ENCODE data around the gene CDSN.
"Not testable (repeated sequence)": the region's sequence is repeated elsewhere in the genome, so short reads cannot be mapped to it uniquely, and the experiment has no call there.

The CDSN gene

DNA sequence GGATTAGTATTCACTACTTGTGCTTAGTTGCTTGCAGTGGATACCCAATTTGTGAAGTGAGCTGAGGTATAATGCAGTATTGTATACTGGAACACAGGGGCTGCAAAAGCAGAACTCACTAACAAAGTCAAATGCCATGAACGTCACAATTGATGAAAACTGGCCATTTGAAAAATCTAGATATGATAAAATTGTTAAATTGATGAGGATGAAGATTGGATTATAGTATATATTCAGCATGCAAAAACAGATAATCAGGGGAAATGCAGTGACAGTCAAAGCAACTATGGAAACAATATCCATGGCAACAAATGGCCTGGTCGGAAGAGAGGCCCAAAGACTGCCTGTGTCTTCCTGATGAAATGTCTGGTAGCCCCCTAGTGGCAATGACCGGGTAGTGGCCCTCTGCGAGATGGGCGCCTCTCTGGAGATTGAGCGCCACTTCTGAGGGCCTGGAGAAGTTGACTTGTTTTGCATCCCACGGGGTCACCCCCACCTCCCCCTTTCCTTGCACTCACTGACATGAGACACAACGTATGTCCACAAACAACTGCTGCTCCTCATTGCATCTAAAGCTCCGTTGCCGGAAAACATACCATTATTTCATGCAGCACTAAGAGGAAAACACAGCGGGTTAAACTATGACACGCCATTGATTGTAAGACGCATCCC lies 51.4 kb downstream of the CDSN start:
- TF ChIP-seq, protein P1, sequence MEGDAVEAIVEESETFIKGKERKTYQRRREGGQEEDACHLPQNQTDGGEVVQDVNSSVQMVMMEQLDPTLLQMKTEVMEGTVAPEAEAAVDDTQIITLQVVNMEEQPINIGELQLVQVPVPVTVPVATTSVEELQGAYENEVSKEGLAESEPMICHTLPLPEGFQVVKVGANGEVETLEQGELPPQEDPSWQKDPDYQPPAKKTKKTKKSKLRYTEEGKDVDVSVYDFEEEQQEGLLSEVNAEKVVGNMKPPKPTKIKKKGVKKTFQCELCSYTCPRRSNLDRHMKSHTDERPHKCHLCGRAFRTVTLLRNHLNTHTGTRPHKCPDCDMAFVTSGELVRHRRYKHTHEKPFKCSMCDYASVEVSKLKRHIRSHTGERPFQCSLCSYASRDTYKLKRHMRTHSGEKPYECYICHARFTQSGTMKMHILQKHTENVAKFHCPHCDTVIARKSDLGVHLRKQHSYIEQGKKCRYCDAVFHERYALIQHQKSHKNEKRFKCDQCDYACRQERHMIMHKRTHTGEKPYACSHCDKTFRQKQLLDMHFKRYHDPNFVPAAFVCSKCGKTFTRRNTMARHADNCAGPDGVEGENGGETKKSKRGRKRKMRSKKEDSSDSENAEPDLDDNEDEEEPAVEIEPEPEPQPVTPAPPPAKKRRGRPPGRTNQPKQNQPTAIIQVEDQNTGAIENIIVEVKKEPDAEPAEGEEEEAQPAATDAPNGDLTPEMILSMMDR (IDR thresholded peaks at IDR 0.05; ENCODE audit: low read depth, low read length, missing control alignments): peak; percentile 96
- peak; percentile 36 for DNase-seq (ENCODE audit: low read depth)

DNA sequence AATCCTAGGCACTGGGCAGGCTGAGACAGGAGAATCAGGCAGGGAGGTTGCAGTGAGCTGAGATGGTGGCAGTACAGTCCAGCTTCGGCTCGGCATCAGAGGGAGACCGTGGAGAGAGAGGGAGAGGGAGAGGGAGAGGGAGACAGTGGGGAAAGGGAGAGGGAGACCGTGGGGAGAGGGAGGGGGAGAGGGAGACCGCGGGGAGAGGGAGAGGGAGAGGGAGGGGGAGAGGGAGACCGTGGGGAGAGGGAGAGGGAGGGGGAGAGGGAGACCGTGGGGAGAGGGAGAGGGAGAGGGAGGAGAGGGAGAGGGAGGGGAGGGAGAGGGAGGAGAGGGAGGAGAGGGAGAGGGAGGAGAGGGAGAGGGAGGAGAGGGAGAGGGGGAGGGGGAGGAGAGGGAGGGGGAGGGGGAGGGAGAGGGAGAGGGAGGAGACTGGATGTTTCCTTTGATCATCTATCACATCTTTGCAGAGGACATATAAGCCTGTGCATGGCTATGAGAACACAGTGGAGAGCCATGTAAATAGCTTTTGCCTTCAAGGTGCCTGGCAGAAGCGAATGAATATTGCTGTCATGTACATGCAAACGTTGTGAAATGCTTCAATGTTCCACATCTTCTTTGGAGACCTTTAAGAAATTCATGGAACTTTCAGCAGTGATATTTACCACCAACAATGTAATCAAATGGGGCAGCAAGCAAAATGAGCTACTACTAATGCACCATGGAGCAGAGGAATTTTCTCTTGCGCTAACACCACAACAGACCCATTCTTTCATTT lies 52.2 kb downstream of the CDSN start:
- DNase-seq (ENCODE audit: low read depth); H3K4me3 ChIP-seq (ENCODE audit: low read depth, low read length): not testable (repeated sequence)

More for the DNA sequence above, 51.4 kb downstream of the CDSN start:
- no peak overlapping the region for H3K4me3 ChIP-seq (ENCODE audit: low read depth, low read length)

DNA sequence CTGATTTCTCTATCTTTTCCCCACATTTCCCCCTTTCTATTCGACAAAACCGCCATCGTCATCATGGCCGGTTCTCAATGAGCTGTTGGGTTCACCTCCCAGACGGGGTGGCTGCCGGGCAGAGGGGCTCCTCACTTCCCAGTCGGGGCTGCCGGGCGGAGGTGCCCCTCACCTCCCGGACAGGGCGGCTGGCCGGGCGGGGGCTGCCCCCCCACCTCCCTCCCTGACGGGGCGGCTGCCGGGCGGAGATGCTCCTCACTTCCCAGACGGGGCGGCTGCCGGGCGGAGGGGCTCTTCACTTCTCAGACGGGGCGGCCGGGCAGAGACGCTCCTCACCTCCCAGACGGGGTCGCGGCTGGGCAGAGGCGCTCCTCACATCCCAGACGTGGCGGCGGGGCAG lies 53.2 kb downstream of the CDSN start:
- DNase-seq (ENCODE audit: low read depth): not testable (repeated sequence)

DNA sequence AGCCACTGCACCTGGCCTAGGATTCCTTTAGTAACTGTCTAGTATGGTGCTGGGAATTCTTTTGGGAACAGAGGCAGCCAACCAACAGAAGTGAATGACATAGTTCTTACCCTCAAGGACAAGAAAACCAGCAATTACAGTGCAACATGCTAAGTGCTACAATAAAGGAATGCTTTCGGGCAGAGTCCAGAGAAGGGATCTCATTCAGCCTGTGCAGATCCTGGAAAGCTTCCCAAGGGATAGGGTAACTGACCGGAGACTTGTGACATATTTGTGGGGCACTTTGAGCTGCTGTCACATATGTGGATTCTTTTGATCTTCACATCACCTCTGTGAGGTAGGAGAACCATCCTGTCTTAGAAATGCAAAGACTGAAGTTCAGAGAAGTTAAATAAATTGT lies 54.7 kb downstream of the CDSN start:
- TF ChIP-seq, protein P1 (IDR thresholded peaks at IDR 0.05; ENCODE audit: low read depth, low read length, missing control alignments): no peak
- no peak overlapping the region for H3K4me3 ChIP-seq (ENCODE audit: low read depth, low read length)
- no peak for DNase-seq (ENCODE audit: low read depth)

More for the DNA sequence above, 53.2 kb downstream of the CDSN start:
- not testable (repeated sequence) for H3K4me3 ChIP-seq (ENCODE audit: low read depth, low read length)
